IMR-90 (cell line): Measurements from ENCODE around the gene ATP5F1C. TPM values are rescaled to one million over a fixed set of nuclear protein-coding genes. Genes with fewer than 3 reads are reported as not detected.

ENCODE experiments used
- ATAC-seq: fragments of 200-7000 bp; cut with Tn5 transposase; 2 replicates; pipeline ENCODE4 v1.9.1; 2020; ENCODE audit warnings: low read depth, mild to moderate bottlenecking, moderate library complexity
- BruUV-seq: library from RNA; stranded (reverse); fragments of 400-500 nt; replicated peaks from 2 replicates; lab custom pipeline; 2021; lab: Mats Ljungman, UMichigan
- CTCF ChIA-PET: fragments of 300-600 bp; formaldehyde crosslinking; extraction: SDS; loops from one replicate; lab custom pipeline; 2021; ENCODE audit warnings: antibody characterized with exemption; lab: Yijun Ruan, JAX
- POLR2A ChIA-PET: fragments of 300-600 bp; sonication (Branson Sonifier 250); formaldehyde crosslinking; loops from one replicate; lab custom pipeline; 2022; ENCODE audit warnings: antibody characterized with exemption; ENCODE audit not compliant: unreplicated experiment; lab: Charles Lee
- DNase-seq: peaks from one replicate; pipeline ENCODE4 v3.0.0; 2013
- H2AFZ ChIP-seq: replicated peaks from 2 replicates; pipeline ENCODE3; 2013; ENCODE audit warnings: low read length, mild to moderate bottlenecking; ENCODE audit not compliant: poor library complexity
- H2AK5ac ChIP-seq: 2 replicates; pipeline ENCODE4 v1.6.1; 2013; ENCODE audit warnings: low read depth, low read length, inconsistent platforms
- H2AK9ac ChIP-seq: replicated peaks from 2 replicates; pipeline ENCODE3; 2013; ENCODE audit warnings: mild to moderate bottlenecking, low read depth, low read length, moderate library complexity; ENCODE audit not compliant: poor library complexity
- H2BK120ac ChIP-seq: 2 replicates; pipeline ENCODE4 v1.6.1; 2013; ENCODE audit warnings: low read depth, low read length, inconsistent platforms
- H2BK15ac ChIP-seq: 3 replicates; pipeline ENCODE4 v1.6.1; 2013; ENCODE audit warnings: low read depth, low read length, inconsistent platforms
- H2BK20ac ChIP-seq: 2 replicates; pipeline ENCODE4 v1.6.1; 2013; ENCODE audit warnings: low read depth, mild to moderate bottlenecking, inconsistent platforms, low read length, moderate library complexity
- H2BK5ac ChIP-seq: 2 replicates; pipeline ENCODE4 v1.6.1; 2013; ENCODE audit warnings: mild to moderate bottlenecking, low read depth, low read length, inconsistent platforms; ENCODE audit not compliant: poor library complexity, severe bottlenecking
- H3K14ac ChIP-seq: replicated peaks from 2 replicates; pipeline ENCODE4 v1.6.1; 2013; ENCODE audit warnings: low read depth, low read length, inconsistent platforms
- H3K18ac ChIP-seq: 2 replicates; pipeline ENCODE4 v1.6.1; 2013; ENCODE audit warnings: low read depth, low read length, control low read depth
- H3K23ac ChIP-seq: 2 replicates; pipeline ENCODE4 v1.6.1; 2013; ENCODE audit warnings: low read depth, low read length, inconsistent platforms
- H3K27ac ChIP-seq: 2 replicates; pipeline ENCODE4 v1.5.1; 2013; ENCODE audit warnings: mild to moderate bottlenecking, control low read depth, low read length; ENCODE audit not compliant: insufficient read depth
- H3K27me3 ChIP-seq: 2 replicates; pipeline ENCODE4 v1.6.1; 2013; ENCODE audit warnings: low read length; ENCODE audit not compliant: control insufficient read depth, insufficient read depth
- H3K36me3 ChIP-seq: 2 replicates; pipeline ENCODE4 v1.6.1; 2013; ENCODE audit warnings: low read length, mixed read lengths; ENCODE audit not compliant: control insufficient read depth, insufficient read depth
- H3K4ac ChIP-seq: 2 replicates; pipeline ENCODE4 v1.6.1; 2013; ENCODE audit warnings: low read depth, low read length, inconsistent platforms
- H3K4me1 ChIP-seq: 2 replicates; pipeline ENCODE4 v1.6.1; 2013; ENCODE audit warnings: low read length, mixed read lengths; ENCODE audit not compliant: control insufficient read depth, insufficient read depth
- H3K4me2 ChIP-seq: 2 replicates; pipeline ENCODE4 v1.6.1; 2013; ENCODE audit warnings: low read depth, mild to moderate bottlenecking, control low read depth, low read length, moderate library complexity
- H3K4me3 ChIP-seq: 2 replicates; pipeline ENCODE4 v1.5.1; 2013; ENCODE audit warnings: low read depth, mild to moderate bottlenecking, control low read depth, low read length, moderate library complexity; ENCODE audit not compliant: insufficient read depth
- H3K56ac ChIP-seq: 2 replicates; pipeline ENCODE4 v1.6.1; 2013; ENCODE audit warnings: low read length, inconsistent platforms; ENCODE audit not compliant: insufficient read depth; ENCODE audit errors: extremely low read depth
- H3K79me1 ChIP-seq, 2 experiments: 2 replicates each; pipeline ENCODE4 v1.6.1; 2013; ENCODE audit warnings: low read length in 2 of 2, inconsistent platforms in 1 of 2, low read depth in 1 of 2
- H3K9ac ChIP-seq: 2 replicates; pipeline ENCODE4 v1.6.1; 2013; ENCODE audit warnings: low read depth, low read length, control low read depth
- H3K9me1 ChIP-seq: 2 replicates; pipeline ENCODE4 v1.6.1; 2013; ENCODE audit warnings: low read length, inconsistent platforms; ENCODE audit not compliant: insufficient read depth
- H3K9me3 ChIP-seq: 2 replicates; pipeline ENCODE4 v1.6.1; 2013; ENCODE audit warnings: low read length; ENCODE audit not compliant: control insufficient read depth, insufficient read depth
- H4K20me1 ChIP-seq: 2 replicates; pipeline ENCODE4 v1.6.1; 2013; ENCODE audit warnings: low read length, inconsistent platforms; ENCODE audit not compliant: insufficient read depth
- H4K5ac ChIP-seq: 2 replicates; pipeline ENCODE4 v1.6.1; 2013; ENCODE audit warnings: mild to moderate bottlenecking, low read depth, low read length, control low read depth
- H4K8ac ChIP-seq, 2 experiments: 2 replicates each; pipeline ENCODE4 v1.6.1; 2013; ENCODE audit warnings: low read depth in 2 of 2, low read length in 2 of 2, control low read depth in 1 of 2, inconsistent platforms in 1 of 2
- H4K91ac ChIP-seq: 2 replicates; pipeline ENCODE4 v1.6.1; 2013; ENCODE audit warnings: low read depth, low read length, inconsistent platforms; ENCODE audit not compliant: insufficient read depth
- BHLHE40 ChIP-seq: fragments of 150-350 bp; IDR thresholded peaks from 2 replicates; pipeline ENCODE4 v1.6.1; 2016; ENCODE audit warnings: mild to moderate bottlenecking, low read depth, low read length
- CEBPB ChIP-seq: IDR thresholded peaks from 2 replicates; pipeline ENCODE4 v1.6.1; 2012; ENCODE audit warnings: low read depth, low read length, improper control_type of control experiment
- CHD1 ChIP-seq: IDR thresholded peaks from 2 replicates; pipeline ENCODE4 v1.6.1; 2012; ENCODE audit warnings: low read depth, low read length, improper control_type of control experiment
- CTCF ChIP-seq: conservative IDR thresholded peaks from 2 replicates; pipeline ENCODE4 v1.5.1; 2012; ENCODE audit warnings: mild to moderate bottlenecking, low read depth, low read length, improper control_type of control experiment
- ELK1 ChIP-seq: fragments of 150-350 bp; IDR thresholded peaks from 2 replicates; pipeline ENCODE4 v1.6.1; 2016; ENCODE audit warnings: low read depth, mild to moderate bottlenecking, low read length, moderate library complexity, borderline replicate concordance
- FOS ChIP-seq: fragments of 150-350 bp; IDR thresholded peaks from 2 replicates; pipeline ENCODE4 v1.6.1; 2016; ENCODE audit warnings: low read depth, low read length
- MAFK ChIP-seq: IDR thresholded peaks from 2 replicates; pipeline ENCODE4 v1.6.1; 2012; ENCODE audit warnings: low read depth, low read length, improper control_type of control experiment
- MAZ ChIP-seq: IDR thresholded peaks from 2 replicates; pipeline ENCODE4 v1.6.1; 2012; ENCODE audit warnings: low read depth, mild to moderate bottlenecking, low read length, improper control_type of control experiment, moderate library complexity, borderline replicate concordance
- MXI1 ChIP-seq: IDR thresholded peaks from 2 replicates; pipeline ENCODE4 v1.6.1; 2012; ENCODE audit warnings: low read depth, mild to moderate bottlenecking, low read length, moderate library complexity, borderline replicate concordance
- NFE2L2 ChIP-seq: fragments of 150-350 bp; IDR thresholded peaks from 2 replicates; pipeline ENCODE4 v1.6.1; 2016; ENCODE audit warnings: low read depth, mild to moderate bottlenecking, low read length
- POLR2A ChIP-seq: IDR thresholded peaks from 2 replicates; pipeline ENCODE4 v1.6.1; 2012; ENCODE audit warnings: mild to moderate bottlenecking, low read depth, low read length
- RAD21 ChIP-seq: IDR thresholded peaks from 2 replicates; pipeline ENCODE4 v1.6.1; 2012; ENCODE audit warnings: low read length, improper control_type of control experiment
- RCOR1 ChIP-seq: IDR thresholded peaks from 2 replicates; pipeline ENCODE4 v1.6.1; 2012; ENCODE audit warnings: mild to moderate bottlenecking, low read length, improper control_type of control experiment; ENCODE audit not compliant: insufficient replicate concordance
- RFX5 ChIP-seq: IDR thresholded peaks from 2 replicates; pipeline ENCODE4 v1.8.0; 2012; ENCODE audit warnings: low read depth, mild to moderate bottlenecking, low read length, moderate library complexity
- SMC3 ChIP-seq: fragments of 150-350 bp; IDR thresholded peaks from 2 replicates; pipeline ENCODE4 v1.6.1; 2016; ENCODE audit warnings: low read depth, mild to moderate bottlenecking, antibody characterized with exemption, low read length, moderate library complexity
- USF2 ChIP-seq: fragments of 150-350 bp; IDR thresholded peaks from 2 replicates; pipeline ENCODE4 v1.6.1; 2017; ENCODE audit warnings: mild to moderate bottlenecking, antibody characterized with exemption, low read length, low read depth
- WGBS, 2 experiments: methylation state at CpG; one replicate each; pipeline versions ENCODE4 v1.1.5 to v1.1.7; 2013; ENCODE audit warnings: missing lambda C conversion rate in 2 of 2; ENCODE audit not compliant: insufficient read length in 1 of 2; ENCODE audit errors: extremely low coverage in 2 of 2; 5-methylcytosine and 5-hydroxymethylcytosine counted together
- dilution Hi-C: fragments of 300-500 bp; cut with HindIII; formaldehyde crosslinking; loops from one replicate; pipeline ENCODE4 v1.14.3; 2018; ENCODE audit warnings: low sequenced_read_pairs; ENCODE audit not compliant: unreplicated experiment
- in situ Hi-C: fragments of 300-500 bp; cut with MboI; formaldehyde crosslinking; loops from 3 replicates; pipeline ENCODE4 v1.14.3; 2019; ENCODE audit warnings: low sequenced_read_pairs, inconsistent platforms, mixed read lengths
- intact Hi-C: fragments of 100-400 bp; cut with micrococcal nuclease; formaldehyde crosslinking; loops from 2 replicates; pipeline ENCODE4 v1.10.0; 2022
- polyA plus RNA-seq, 3 experiments: library from polyadenylated mRNA; depleted of rRNA; stranded (reverse); fragments of >200 nt; gene quantifications; 2 replicates each; pipeline ENCODE4 v1.2.3, GENCODE V29; 2012; ENCODE audit warnings: low replicate concordance in 1 of 3
- total RNA-seq: library from RNA; depleted of rRNA; stranded (reverse); fragments of >200 nt; gene quantifications from 2 replicates; pipeline ENCODE4 v1.2.3, GENCODE V29; 2012

Gene ATP5F1C
- total and polyA plus RNA-seq, 2 of the 4 experiments (the other 2 are of a cell fraction): 357 to 367 TPM

GRCh38 chr10:7857262-7857661 is 69.3 kb downstream of the ATP5F1C start:
- no peak for DNase-seq

More at GRCh38 chr10:7857262-7857661, 69.3 kb downstream of the ATP5F1C start:
- Histone ChIP-seq H4K8ac (no peak overlapping the region), H3K27me3 (no peaks in the 10 kb centered on the region), H3K56ac (no peak overlapping the region), H2BK15ac (no peak overlapping the region), H4K91ac (no peak overlapping the region), H2AFZ (no peak overlapping the region), H4K20me1 (no peaks in the 10 kb centered on the region; the same call in 1 of the 2 replicates), H3K27ac (no peak overlapping the region), H3K4me3 (no peak overlapping the region), H3K4me1 (peaks cover 4% of the 10 kb centered on the region), H2AK9ac (no peak overlapping the region), H3K4ac (no peak overlapping the region), H3K14ac (no peak overlapping the region), H2BK20ac (no peak overlapping the region), H2BK5ac (no peak overlapping the region), H3K18ac (no peak overlapping the region), H2BK120ac (no peak overlapping the region), H3K36me3 (no peaks in the 10 kb centered on the region), H3K9ac (no peak overlapping the region), H3K79me1 (peaks cover 11 to 14% of the 10 kb centered on the region in 2 experiments; a peak in 2 of 4 replicates), H4K5ac (no peak overlapping the region), H3K4me2 (peak overlapping the region; percentile 96), H3K9me1 (no peaks in the 10 kb centered on the region), H3K23ac (peak overlapping the region; percentile 45; the same call in 1 of the 2 replicates), H3K9me3 (peaks cover 2% of the 10 kb centered on the region; the same call in 1 of the 2 replicates), H2AK5ac (no peak overlapping the region)
- in situ Hi-C loops (no loop called here), dilution Hi-C loops (no loop called here), intact Hi-C loops (no loop called here)
- no peak for TF ChIP-seq MAZ
- TF ChIP-seq MXI1: no peak
- TF ChIP-seq USF2: no peak
- no peak for TF ChIP-seq NFE2L2
- no peak for TF ChIP-seq CEBPB
- TF ChIP-seq FOS: no peak
- TF ChIP-seq CTCF: no peak
- TF ChIP-seq CHD1: no peak
- TF ChIP-seq RFX5: no peak
- TF ChIP-seq RCOR1: no peak
- no peak for TF ChIP-seq MAFK
- TF ChIP-seq POLR2A: no peak
- TF ChIP-seq SMC3: no peak
- no peak for TF ChIP-seq BHLHE40
- no peak for TF ChIP-seq RAD21
- TF ChIP-seq ELK1: no peak
- no TSS peak for BruUV-seq
- ChIA-PET CTCF (interaction anchor here (0.6 to 0.8 kb wide), 3 partner anchors 33 to 1237 kb away, joined by 3 read pairs; no protein-coding TSS in a partner anchor), POLR2A (no interaction called here)
- no CpG with 5 or more reads among the region's 4 CpGs for WGBS, 2 experiments
- ATAC-seq: peak; percentile 17; the same call in 1 of the 2 replicates
